Stimulated activated CD8-positive, alpha-beta memory T cell treated with anti-CD3 and anti-CD28 coated beads, Interleukin-15, amount 100 ng/mL, for 1 hour (primary cell): Measurements from ENCODE around the gene SLC5A11.
"Not testable (repeated sequence)": the region's sequence is repeated elsewhere in the genome, so short reads cannot be mapped to it uniquely, and the experiment has no call there.

ENCODE experiments used
- DNase-seq: peaks from one replicate; pipeline ENCODE4 v3.0.0-alpha.2; 2020; ENCODE audit warnings: low read depth

Gene SLC5A11, protein sequence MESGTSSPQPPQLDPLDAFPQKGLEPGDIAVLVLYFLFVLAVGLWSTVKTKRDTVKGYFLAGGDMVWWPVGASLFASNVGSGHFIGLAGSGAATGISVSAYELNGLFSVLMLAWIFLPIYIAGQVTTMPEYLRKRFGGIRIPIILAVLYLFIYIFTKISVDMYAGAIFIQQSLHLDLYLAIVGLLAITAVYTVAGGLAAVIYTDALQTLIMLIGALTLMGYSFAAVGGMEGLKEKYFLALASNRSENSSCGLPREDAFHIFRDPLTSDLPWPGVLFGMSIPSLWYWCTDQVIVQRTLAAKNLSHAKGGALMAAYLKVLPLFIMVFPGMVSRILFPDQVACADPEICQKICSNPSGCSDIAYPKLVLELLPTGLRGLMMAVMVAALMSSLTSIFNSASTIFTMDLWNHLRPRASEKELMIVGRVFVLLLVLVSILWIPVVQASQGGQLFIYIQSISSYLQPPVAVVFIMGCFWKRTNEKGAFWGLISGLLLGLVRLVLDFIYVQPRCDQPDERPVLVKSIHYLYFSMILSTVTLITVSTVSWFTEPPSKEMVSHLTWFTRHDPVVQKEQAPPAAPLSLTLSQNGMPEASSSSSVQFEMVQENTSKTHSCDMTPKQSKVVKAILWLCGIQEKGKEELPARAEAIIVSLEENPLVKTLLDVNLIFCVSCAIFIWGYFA

GRCh38 chr16:24845726-24846547 lies at the start of gene SLC5A11:
TSS of gene SLC5A11 (plus strand) at chr16:24845963. CDS start at chr16:24858644, 12,681 bp downstream.
- no peak for DNase-seq

DNA sequence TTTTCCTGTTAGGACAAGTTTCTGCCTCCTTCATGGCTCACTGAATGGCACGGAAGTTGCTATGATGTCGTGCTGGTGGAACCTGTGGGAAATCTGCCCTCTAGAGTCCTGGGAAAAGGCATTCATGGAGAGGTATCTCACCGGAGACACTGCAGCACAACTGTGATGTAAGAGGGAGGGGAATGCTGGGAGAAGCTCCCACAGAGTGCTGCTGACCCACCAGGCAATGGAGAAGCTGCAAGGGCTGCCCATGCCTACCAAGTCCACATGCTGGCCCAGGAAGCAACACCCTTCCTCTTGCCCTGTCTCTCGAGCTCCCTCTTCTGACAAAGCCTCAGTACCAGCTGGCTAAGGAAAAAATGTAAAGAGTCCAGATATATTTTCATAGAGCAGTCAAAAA lies 45.2 kb upstream of the SLC5A11 start:
- no peak for DNase-seq

DNA sequence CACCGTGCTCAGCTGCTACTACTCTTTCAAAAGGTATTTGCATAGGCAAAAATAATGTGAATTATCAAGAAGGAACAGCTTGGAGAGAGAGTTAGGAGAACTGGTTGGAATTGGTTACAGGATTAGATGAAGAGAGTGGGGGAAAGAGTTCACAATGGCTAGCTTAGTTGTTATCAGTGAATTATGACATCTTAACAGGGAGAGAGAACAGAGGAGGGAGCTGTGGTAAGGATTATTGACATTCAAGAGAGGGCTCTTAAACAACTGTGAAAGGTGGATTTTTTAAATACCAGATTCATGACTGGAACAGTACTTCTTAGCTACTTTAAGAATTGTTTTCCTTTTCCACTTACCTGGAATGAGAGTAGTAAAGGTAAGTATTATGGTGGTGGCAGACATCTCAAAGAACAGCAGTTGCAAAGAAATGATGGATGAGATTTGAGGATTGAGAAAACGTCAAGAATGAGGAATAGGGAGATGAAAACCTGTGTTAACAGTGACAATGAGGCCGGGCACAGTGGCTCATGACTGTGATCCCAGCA lies 43.9 kb upstream of the SLC5A11 start:
- no peak for DNase-seq

- no peak for DNase-seq
Measured at GRCh38 chr16:24805484-24805883, 40.3 kb upstream of the SLC5A11 start.

- DNase-seq: no peak
Measured at GRCh38 chr16:24807301-24807700, 38.5 kb upstream of the SLC5A11 start.

DNA sequence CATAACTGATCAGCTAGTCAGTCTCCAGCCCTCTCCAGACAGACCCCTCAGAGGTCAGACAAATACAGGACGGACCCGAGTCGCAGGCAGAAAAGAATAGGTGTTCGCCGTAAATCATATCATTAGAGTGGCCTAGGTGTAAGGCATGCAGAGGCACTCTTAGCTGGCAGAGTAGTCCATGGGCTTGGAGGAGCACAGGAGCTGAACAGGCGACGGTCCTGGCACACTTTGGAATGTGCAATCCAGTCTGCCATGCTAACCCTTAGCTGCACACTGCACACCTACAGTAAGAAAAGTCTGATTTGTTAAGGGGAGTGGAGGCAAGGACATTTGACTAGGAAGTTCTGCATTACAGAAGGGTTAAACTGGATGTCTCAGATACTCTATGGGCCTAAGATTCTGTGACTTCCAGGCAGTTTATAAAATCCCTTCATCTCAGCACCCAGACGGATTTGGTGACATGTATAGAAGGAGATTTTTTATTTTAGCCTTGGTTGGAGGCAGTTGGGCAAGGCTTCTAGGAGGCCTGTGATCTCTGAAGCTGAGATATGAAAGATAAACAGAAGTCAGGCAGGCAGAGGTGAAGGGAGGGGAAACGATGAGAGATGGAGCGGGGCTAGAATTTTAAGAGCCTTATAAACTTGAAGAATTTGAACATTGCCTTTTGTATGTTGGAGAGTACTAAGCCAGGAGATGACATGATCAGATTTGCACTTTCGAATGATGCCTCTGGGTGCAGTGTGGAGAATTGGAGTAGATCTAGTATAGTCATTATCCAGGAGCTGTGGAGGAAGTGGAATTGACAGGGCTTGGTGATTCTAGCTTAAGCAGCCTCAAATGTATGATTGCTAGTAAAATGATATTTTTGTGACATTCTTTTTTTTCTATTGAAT lies 34.6 kb upstream of the SLC5A11 start:
- no peak for DNase-seq

- DNase-seq: not testable (repeated sequence)
Measured at GRCh38 chr16:24812813-24813212, 33.0 kb upstream of the SLC5A11 start.

DNA sequence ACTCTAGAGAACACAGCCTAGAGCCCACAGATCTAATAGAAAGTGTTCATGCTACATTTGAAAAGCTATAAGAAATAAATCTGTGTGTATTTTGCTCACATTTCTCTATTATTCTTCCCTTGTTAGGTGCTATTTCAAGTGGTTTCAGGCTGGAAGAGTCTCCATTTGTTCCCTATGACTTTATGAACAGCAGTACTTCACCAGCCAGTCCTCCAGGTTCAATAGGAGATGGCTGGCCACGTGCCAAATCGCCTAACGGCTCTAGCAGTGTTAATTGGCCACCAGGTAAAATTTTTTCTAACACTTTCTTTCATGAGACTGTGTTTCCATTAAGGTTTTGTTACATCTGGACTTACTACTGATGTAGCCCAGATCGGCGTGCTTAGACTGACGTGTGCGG lies 30.7 kb upstream of the SLC5A11 start:
- no peak for DNase-seq

DNA sequence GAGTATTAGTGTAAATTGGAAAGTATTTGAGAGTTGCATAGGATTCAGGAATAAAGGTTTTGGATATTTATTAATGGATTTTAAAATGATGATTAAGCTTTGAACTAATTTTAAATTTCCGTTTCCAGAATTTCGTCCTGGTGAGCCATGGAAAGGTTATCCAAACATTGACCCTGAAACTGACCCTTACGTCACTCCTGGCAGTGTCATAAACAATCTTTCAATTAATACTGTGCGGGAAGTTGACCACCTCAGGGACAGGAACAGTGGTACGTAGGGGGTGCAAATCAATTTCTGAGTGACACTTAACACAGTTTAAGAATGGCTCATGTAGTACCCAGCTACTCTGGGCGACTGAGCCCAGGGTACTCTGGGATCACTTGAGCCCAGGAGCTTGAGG lies 29.1 kb upstream of the SLC5A11 start:
- DNase-seq: no peak

GRCh38 chr16:24819462-24820040 lies 26.2 kb upstream of the SLC5A11 start:
- DNase-seq: no peak

GRCh38 chr16:24820522-24820921 lies 25.2 kb upstream of the SLC5A11 start:
- no peak for DNase-seq

DNA sequence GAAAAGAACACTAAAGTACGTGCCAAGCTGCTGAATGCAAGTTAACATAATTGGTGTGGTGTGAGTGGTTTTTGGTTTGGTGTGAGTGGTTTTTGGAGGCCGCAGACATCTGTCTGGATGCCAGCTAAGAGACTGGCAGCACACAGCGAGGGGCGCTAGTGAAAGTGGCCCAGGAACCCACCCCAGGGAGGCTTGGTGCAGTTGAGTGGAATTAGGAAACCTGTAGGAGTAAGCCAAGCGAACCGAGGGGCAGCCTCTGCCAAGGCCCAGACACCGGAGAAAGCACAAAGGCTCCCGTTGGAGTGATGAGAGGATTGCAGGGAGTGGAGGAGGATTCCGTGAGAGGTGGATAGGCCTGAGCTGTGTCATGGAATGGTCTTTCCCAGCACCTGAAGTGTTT lies 24.6 kb upstream of the SLC5A11 start:
- no peak for DNase-seq

GRCh38 chr16:24822542-24822941 lies 23.2 kb upstream of the SLC5A11 start:
- DNase-seq: no peak

- DNase-seq: no peak
Measured at GRCh38 chr16:24822974-24823373, 22.8 kb upstream of the SLC5A11 start.

DNA sequence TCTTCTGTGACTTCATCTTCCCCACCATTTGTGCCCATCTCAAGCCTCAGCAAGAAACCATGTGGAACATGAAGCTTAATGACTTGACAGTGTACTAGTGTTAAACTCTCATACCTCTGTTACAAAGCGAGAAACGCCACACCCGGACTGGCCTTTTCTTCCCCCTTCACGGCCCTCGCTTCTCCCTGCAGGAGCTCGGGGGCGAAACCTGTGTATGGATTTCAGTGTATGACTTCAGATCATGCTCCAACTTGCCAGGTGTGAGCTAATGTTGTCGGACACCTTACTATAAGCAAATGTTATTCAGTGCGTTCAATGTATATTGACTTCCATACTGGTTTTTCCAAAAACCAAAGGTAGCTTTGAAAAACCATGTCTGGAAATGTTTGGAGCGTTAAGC lies 20.1 kb upstream of the SLC5A11 start:
- DNase-seq: no peak

DNA sequence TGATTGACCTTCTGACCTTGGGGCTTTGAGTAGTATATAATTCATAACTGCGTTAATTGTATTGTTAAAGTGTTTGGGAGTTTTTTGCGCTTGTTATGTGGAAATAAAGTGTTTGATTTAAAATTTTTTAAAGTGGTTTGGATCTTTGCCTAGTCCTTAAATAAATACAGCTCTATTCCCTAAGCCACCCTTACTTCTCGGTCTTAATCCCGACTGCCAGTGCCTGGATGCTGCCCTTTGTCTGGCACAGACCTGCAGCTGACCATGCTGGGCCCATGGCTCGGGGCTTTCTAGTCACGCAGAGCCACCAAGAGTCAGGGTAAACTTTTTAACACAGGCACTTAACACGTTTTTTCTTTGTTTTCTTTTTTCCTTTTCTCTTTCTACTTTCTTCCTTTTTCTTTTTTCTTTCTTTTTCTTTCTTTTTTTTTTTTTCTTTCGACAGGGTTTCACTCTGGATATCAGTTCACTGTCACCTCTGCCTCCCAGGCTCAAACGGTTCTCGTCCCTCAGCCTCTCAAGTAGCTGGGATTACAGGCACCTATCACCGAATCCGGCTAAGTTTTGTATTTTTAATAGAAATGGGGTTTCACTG lies 19.6 kb upstream of the SLC5A11 start:
- DNase-seq: no peak

DNA sequence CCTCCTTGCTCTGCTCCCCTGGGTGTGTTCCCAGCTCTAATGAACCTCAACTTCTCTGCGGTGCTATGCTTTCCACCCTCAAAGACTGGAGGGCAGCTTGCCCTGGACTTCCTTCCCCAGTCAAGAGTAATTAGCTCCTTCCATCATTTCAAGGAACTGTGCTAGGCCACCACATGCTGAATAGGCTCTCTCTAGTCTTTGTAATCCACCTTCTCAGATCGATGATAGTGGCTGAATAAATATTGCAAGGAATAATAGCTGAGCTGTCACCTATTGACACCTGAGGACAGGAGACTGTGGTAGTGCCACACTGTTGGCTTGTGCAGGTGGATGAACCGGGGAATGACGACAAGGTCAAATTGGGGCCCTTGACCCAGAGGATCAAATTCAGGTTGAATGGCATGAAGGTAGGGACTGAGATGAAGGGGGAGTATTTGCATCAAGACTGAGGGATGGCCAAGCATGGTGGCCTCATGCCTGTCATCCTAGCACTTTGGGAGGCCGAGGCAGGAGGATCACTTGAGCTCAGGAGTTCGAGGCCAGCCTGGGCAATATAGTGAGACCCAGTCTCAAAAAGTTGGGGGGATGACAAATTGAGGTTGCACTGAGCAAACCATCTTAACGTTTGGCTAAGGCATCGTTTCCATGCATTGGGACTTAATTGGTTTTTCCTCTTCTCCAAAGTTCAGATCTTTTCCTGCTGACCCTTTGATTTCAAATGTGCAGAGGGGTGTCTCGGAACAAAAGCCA lies 18.8 kb upstream of the SLC5A11 start:
- DNase-seq: no peak

DNA sequence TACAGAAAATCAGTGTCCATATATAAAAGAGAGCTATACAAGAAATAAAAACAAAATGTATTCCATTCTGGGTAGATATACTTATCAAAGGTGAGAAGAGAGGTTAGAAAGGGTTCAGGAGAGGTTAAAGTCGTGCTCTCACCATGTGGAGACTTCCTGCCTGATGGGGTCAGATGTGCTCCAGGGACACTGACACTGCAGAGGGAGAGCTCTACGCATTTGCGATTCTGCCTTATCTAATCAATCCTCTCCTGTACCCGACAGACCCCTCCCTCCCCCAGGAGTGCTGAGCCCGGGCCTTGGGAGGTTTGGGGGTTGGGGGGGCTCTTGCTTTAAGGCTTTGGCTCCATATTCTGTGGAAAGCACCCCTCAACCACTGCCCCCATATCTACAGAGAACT lies 16.6 kb upstream of the SLC5A11 start:
- no peak for DNase-seq

DNA sequence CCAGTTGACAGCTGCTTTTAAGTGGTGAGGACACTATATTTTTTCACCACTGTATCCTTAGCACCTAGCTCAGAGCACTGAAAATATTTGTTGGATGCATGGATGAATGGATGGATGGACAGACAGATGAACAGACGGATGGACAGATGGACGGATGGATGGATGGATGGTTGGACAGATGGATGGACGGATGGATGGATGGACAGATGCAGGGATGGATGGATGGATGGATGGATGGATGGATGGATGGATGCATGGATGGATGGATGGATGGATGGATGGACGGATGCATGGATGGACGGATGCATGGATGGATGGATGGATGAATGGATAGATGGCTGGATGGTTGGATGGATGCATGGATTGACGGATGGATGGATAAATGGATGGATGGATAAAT lies 12.4 kb upstream of the SLC5A11 start:
- DNase-seq: no peak
